OCI-LY3 (cell line): ENCODE data around the gene MYD88.

ENCODE experiments used
- H2AFZ ChIP-seq: fragments of 200-600, 300-600 bp; shearing (Covaris generic); 2 replicates; pipeline ENCODE4 v1.6.0; 2014; ENCODE audit warnings: antibody characterized with exemption, low read depth, low read length
- H3K27ac ChIP-seq: fragments of 200-600, 300-600 bp; sonication (generic); 2 replicates; pipeline ENCODE4 v1.5.1; 2014; ENCODE audit warnings: mild to moderate bottlenecking, low read length, moderate library complexity, mixed read lengths
- H3K27me3 ChIP-seq: fragments of 200-600, 300-600 bp; sonication (generic); 2 replicates; pipeline ENCODE4 v1.6.1; 2014; ENCODE audit warnings: low read depth, low read length, mixed read lengths
- H3K36me3 ChIP-seq: fragments of 200-600, 300-600 bp; sonication (generic); replicated peaks from 2 replicates; pipeline ENCODE3; 2014; ENCODE audit warnings: low read depth, low read length, mixed read lengths
- H3K4me1 ChIP-seq: fragments of 300-600, 200-600 bp; sonication (generic); 2 replicates; pipeline ENCODE4 v1.6.1; 2014; ENCODE audit warnings: low read length, mixed read lengths
- H3K4me2 ChIP-seq: fragments of 200-600, 300-600 bp; sonication (generic); 2 replicates; pipeline ENCODE4 v1.6.1; 2014; ENCODE audit warnings: low read length, mixed read lengths
- H3K4me3 ChIP-seq: fragments of 300-600, 200-600 bp; sonication (generic); 2 replicates; pipeline ENCODE4 v1.5.1; 2014; ENCODE audit warnings: antibody characterized with exemption, mild to moderate bottlenecking, low read length, moderate library complexity
- H3K79me2 ChIP-seq: fragments of 300-600, 200-600 bp; shearing (Covaris generic); 2 replicates; pipeline ENCODE4 v1.6.1; 2014; ENCODE audit warnings: mild to moderate bottlenecking, low read length, mixed read lengths
- H3K9ac ChIP-seq: fragments of 300-600, 200-600 bp; shearing (Covaris generic); 2 replicates; pipeline ENCODE4 v1.6.0; 2014; ENCODE audit warnings: mild to moderate bottlenecking, low read length, moderate library complexity
- H3K9me3 ChIP-seq: fragments of 200-600, 300-600 bp; shearing (Covaris generic); 2 replicates; pipeline ENCODE4 v1.6.1; 2014; ENCODE audit warnings: low read length, mixed read lengths; ENCODE audit not compliant: insufficient read depth
- H4K20me1 ChIP-seq: fragments of 200-600, 300-600 bp; sonication (generic); 2 replicates; pipeline ENCODE4 v1.6.1; 2016; ENCODE audit warnings: low read length, mixed read lengths; ENCODE audit not compliant: insufficient read depth
- EZH2phosphoT487 ChIP-seq: fragments of 200-600 bp; shearing (Covaris generic); IDR thresholded peaks from 2 replicates; pipeline ENCODE4 v1.6.1; 2018; ENCODE audit warnings: antibody characterized with exemption, mixed run types, low read depth
- TF ChIP-seq, protein P1 (sequence below): fragments of 200-600, 300-600 bp; sonication (generic); IDR thresholded peaks from 2 replicates; pipeline ENCODE4 v1.5.1; 2014; ENCODE audit warnings: antibody characterized with exemption, low read length, low read depth

The MYD88 gene

DNA sequence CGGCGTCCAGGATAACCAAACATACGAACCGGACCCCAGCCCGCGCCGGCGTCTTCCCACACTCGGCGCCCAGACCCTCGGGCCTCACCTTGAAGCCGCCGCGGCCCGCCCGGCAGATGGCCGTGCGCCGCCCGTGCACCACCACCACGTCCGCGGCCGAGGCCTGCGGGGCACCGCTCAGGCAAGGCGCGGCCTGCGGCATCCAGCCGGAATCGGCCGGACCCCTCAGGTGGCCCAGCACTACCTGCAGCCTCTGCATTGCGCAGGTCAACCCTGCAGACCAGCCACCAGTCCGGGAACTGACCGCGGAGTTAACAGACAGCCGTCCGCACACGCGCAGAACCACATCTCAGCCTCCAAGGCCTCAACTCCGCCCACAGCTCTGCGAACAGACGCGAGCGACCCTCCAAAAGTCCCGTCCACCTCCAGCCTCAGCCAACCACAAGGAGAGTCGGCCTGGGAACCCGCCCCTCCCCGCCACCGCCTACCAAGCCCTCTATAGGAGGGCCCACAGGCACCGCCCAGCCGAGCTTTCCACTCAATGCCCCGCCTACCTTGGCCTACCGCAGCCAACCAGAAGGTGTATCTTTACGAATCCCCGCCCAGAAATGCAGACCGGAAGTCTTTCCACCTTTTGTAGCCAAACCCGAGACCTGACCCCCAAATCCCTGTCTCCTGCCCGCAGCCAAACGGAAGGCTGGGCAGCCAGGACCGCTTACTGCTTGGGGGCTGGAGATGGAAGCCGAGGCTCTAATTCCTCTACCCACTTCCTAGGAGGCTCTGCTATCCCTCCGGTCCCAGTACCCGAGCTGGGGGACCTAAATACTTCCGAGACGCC is 1.5 kb upstream of the MYD88 start, which contains the start of gene ACAA1:
TSS of gene ACAA1 (minus strand) at position 351 of the 838 bp plus-strand sequence. CDS start at position 259, 92 bp downstream.
- Histone ChIP-seq H3K4me1 (peaks cover 28% of the 10 kb centered on the region), H3K27ac (peak within 1 kb of the TSS; percentile 72), H3K4me2 (peak within 1 kb of the TSS; percentile 91), H3K9me3 (no peaks in the 10 kb centered on the region), H3K79me2 (peaks cover 54% of the 10 kb centered on the region), H3K9ac (peak within 1 kb of the TSS; percentile 94), H2AFZ (no peak within 1 kb of the TSS), H3K4me3 (peak within 1 kb of the TSS; percentile 87), H3K27me3 (no peaks in the 10 kb centered on the region), H4K20me1 (peaks cover 11% of the 10 kb centered on the region; the same call in 1 of the 2 replicates), H3K36me3 (peaks cover 40% of the 10 kb centered on the region)
- TF ChIP-seq, protein P1, sequence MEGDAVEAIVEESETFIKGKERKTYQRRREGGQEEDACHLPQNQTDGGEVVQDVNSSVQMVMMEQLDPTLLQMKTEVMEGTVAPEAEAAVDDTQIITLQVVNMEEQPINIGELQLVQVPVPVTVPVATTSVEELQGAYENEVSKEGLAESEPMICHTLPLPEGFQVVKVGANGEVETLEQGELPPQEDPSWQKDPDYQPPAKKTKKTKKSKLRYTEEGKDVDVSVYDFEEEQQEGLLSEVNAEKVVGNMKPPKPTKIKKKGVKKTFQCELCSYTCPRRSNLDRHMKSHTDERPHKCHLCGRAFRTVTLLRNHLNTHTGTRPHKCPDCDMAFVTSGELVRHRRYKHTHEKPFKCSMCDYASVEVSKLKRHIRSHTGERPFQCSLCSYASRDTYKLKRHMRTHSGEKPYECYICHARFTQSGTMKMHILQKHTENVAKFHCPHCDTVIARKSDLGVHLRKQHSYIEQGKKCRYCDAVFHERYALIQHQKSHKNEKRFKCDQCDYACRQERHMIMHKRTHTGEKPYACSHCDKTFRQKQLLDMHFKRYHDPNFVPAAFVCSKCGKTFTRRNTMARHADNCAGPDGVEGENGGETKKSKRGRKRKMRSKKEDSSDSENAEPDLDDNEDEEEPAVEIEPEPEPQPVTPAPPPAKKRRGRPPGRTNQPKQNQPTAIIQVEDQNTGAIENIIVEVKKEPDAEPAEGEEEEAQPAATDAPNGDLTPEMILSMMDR = no peak
- TF ChIP-seq EZH2phosphoT487 = no peak

DNA sequence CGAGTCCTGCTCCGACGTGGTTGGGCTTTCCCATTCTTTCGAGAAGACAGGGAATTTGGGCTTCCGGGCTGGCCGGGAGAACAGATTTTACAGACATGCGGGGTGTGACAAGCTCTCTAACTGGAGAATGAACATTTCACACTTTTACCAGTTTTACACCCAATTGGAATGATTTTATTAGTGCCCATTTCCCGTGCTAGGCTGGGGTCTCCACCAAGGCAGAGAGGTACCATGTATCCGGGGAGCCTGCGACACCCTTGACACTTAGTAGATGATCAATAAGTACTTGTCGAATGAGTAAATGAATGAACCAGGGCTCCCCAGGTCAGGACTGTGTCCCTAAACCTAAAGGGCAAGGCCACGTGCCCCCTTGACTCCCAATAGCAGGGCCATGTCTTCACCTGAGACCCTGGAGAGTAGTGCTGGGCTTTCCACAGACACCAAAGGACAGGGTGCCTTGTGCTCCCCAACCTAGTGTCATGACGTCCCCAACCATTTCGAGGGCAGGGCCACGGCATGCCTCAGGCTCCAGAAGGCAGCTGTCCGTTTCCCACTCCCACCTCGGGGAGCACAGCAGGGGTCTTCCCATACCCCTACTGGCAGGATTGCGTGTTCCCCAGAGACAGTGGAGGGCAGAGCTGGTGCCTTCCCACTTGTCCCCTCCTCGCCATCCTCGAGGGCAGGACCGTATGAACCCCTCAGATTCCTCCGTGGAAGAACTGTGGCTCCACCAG is 679 bp upstream of the MYD88 start:
- H3K79me2 ChIP-seq = peaks cover 54% of the 10 kb centered on the region
- H3K4me2 ChIP-seq = peak overlapping the region; percentile 91
- peaks cover 8% of the 10 kb centered on the region; the same call in 1 of the 2 replicates for H4K20me1 ChIP-seq
- H2AFZ ChIP-seq = peak overlapping the region; percentile 34; the same call in 1 of the 2 replicates
- H3K36me3 ChIP-seq = peaks cover 43% of the 10 kb centered on the region
- H3K9ac ChIP-seq = peak overlapping the region; percentile 94
- TF ChIP-seq, protein P1 = no peak
- TF ChIP-seq EZH2phosphoT487 = no peak
- H3K9me3 ChIP-seq = no peaks in the 10 kb centered on the region
- no peaks in the 10 kb centered on the region for H3K27me3 ChIP-seq
- H3K4me1 ChIP-seq = peaks cover 25% of the 10 kb centered on the region
- H3K27ac ChIP-seq = peak overlapping the region; percentile 72
- H3K4me3 ChIP-seq = peak overlapping the region; percentile 87

DNA sequence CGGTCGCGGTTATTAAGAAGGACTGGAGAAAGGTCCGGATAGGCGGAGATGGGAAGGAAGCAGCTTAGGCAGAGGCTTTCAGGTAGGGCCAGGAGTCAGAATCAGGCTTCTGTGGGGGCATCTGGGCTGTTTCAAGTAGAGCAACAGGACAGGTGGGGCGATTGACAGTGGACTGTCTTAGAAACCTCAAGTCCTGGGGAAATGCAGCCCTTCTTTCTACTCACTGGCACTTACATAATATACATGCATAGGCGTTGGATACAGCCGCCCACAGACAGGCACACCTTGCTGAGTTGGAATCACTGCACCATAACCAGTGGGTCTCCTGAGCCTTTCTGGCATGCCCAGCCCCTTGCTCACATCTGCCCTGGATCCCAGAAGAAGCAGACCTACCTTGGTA is 730 bp downstream of the MYD88 start:
- Histone ChIP-seq H3K4me1 (peaks cover 38% of the 10 kb centered on the region), H3K27me3 (no peaks in the 10 kb centered on the region), H3K9me3 (no peaks in the 10 kb centered on the region), H2AFZ (peak overlapping the region; percentile 75; the same call in 1 of the 2 replicates), H3K9ac (peak overlapping the region; percentile 94), H3K4me2 (peak overlapping the region; percentile 91), H3K27ac (peak overlapping the region; percentile 72), H3K4me3 (peak overlapping the region; percentile 87), H4K20me1 (peaks cover 8% of the 10 kb centered on the region; the same call in 1 of the 2 replicates), H3K36me3 (peaks cover 32% of the 10 kb centered on the region), H3K79me2 (peaks cover 54% of the 10 kb centered on the region)
- TF ChIP-seq, protein P1 = no peak
- no peak for TF ChIP-seq EZH2phosphoT487

DNA sequence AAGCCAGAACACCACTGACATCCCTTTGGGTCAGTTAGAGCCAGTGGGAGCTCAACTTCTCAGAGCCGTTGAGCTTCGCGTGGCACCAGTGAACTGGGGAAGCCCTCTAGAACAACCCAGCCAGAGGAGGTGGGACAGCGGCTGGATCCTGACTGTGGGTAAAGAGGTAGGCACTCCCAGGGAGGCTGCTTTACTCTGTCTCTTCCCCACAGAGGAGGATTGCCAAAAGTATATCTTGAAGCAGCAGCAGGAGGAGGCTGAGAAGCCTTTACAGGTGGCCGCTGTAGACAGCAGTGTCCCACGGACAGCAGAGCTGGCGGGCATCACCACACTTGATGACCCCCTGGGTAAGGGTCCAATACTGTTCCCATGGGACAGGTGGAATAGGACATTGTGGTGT is 1.2 kb downstream of the MYD88 start:
- H3K9me3 ChIP-seq = no peaks in the 10 kb centered on the region
- peaks cover 30% of the 10 kb centered on the region for H3K36me3 ChIP-seq
- no peaks in the 10 kb centered on the region for H3K27me3 ChIP-seq
- peak overlapping the region; percentile 94 for H3K9ac ChIP-seq
- peak overlapping the region; percentile 91 for H3K4me2 ChIP-seq
- no peak overlapping the region for H2AFZ ChIP-seq
- TF ChIP-seq, protein P1 = no peak
- TF ChIP-seq EZH2phosphoT487 = no peak
- H3K27ac ChIP-seq = no peak overlapping the region
- H3K4me3 ChIP-seq = peak overlapping the region; percentile 87
- H4K20me1 ChIP-seq = peaks cover 8% of the 10 kb centered on the region; the same call in 1 of the 2 replicates
- peaks cover 54% of the 10 kb centered on the region for H3K79me2 ChIP-seq
- peaks cover 41% of the 10 kb centered on the region for H3K4me1 ChIP-seq
